ENCODE measurements around the gene CLASRP. TPM values are rescaled to one million over a fixed set of nuclear protein-coding genes. Genes with fewer than 3 reads are reported as not detected.

The CLASRP gene
- total RNA-seq, 1 experiment from 2014 or later, result 38.9 TPM

DNA sequence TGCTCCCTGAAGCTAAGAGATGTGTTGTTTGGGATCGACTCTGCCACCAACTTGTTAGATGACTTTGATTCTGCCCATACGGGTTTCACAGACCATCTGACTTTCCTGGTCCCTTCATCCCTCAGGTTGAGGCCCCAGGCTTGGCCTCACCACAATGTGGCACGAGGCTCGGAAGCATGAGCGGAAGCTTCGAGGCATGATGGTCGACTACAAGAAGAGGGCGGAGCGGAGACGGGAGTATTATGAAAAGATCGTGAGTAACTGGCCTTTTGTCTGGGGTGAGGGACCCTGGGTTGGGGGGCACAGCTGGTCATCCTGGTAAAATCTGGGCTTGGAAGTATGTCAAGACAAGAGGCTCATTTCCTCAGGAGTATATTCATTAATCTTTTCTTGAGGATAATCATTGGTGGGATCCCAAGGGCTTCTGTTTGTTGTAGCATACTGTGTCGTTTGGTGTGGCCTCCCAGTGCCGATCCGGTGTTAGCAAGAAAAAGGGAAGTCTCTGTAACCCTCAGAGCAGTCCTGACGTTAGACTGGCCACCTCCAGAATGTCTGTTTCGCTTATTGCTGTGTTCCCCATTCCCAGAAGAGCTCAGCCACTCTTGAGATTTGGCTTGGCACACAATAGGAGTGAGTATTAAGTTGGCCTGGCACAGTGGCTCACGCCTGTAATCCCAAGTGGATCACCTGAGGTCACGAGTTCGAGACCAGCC is 1.4 kb downstream of the CLASRP start:
- Histone ChIP-seq H3K9ac (ENCODE audit: low read length) (peak overlapping the region; percentile 96; the same call in 1 of the 2 replicates), H4K20me1 (ENCODE audit: low read length) (peaks cover 13% of the 10 kb centered on the region), H3F3A (ENCODE audit: low read length, unreplicated experiment) (no peaks in the 10 kb centered on the region), H3K9me3 (ENCODE audit: low read length) (no peaks in the 10 kb centered on the region), H2AFZ (ENCODE audit: low read length) (no peak overlapping the region), H3K36me3 (ENCODE audit: low read depth, low read length) (peaks cover 9% of the 10 kb centered on the region), H3K79me2 (ENCODE audit: low read length) (peaks cover 52% of the 10 kb centered on the region), H3K4me2 (ENCODE audit: low read length) (peak overlapping the region; percentile 95), H3K9me2 (replicated peaks; ENCODE audit: low read length) (no peaks in the 10 kb centered on the region), H3K4me3 (ENCODE audit: low read length) (peak overlapping the region; percentile 94), H3K27ac (ENCODE audit: low read length) (no peak overlapping the region), H3K27me3 (ENCODE audit: low read length) (no peaks in the 10 kb centered on the region), H3K4me1 (ENCODE audit: insufficient read depth, low read length) (peaks cover 9% of the 10 kb centered on the region)
- intact Hi-C loops (cut with micrococcal nuclease), result no loop called here
- TSS peak; percentile 47 for BruUV-seq (replicated peaks)
- ATAC-seq, result no peak
- DNase-seq, result no peak
- CTCF ChIA-PET, result interaction anchor here (0.7 kb wide), 1 partner anchor 20 kb away, joined by 3 read pairs; no protein-coding TSS in a partner anchor
- POLR2A ChIA-PET (ENCODE audit: unreplicated experiment), result no interaction called here
- TF ChIP-seq EZH2phosphoT487 (IDR thresholded peaks at IDR 0.05; ENCODE audit: borderline replicate concordance, low read length) (no peak), EZH2 (IDR thresholded peaks at IDR 0.05; ENCODE audit: low read length, unreplicated experiment) (no peak)
- TF ChIP-seq, protein P1, sequence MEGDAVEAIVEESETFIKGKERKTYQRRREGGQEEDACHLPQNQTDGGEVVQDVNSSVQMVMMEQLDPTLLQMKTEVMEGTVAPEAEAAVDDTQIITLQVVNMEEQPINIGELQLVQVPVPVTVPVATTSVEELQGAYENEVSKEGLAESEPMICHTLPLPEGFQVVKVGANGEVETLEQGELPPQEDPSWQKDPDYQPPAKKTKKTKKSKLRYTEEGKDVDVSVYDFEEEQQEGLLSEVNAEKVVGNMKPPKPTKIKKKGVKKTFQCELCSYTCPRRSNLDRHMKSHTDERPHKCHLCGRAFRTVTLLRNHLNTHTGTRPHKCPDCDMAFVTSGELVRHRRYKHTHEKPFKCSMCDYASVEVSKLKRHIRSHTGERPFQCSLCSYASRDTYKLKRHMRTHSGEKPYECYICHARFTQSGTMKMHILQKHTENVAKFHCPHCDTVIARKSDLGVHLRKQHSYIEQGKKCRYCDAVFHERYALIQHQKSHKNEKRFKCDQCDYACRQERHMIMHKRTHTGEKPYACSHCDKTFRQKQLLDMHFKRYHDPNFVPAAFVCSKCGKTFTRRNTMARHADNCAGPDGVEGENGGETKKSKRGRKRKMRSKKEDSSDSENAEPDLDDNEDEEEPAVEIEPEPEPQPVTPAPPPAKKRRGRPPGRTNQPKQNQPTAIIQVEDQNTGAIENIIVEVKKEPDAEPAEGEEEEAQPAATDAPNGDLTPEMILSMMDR (conservative IDR thresholded peaks at IDR 0.05; ENCODE audit: low read depth, low read length), result no peak

DNA sequence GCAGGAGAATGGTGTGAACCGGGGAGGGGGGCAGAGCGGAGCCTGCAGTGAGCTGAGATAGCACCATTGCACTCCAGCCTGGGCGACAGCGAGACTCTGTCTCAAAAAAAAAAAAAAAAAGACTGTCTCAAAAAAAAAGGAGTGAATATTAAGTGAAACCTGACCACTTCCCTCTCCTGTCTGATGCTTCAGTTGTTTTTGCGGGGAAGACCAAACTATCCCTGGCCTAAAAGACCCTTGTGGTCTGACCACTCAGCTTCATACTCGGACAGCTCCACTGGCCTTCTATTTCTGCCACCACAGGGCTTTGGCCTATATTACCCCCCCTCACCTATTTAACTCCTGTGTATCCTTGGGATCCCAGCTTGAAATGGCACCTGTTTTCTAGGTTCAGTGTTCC is 2.3 kb downstream of the CLASRP start:
- POLR2A ChIA-PET (ENCODE audit: unreplicated experiment), result no interaction called here

More for the DNA sequence above, 2.3 kb downstream of the CLASRP start:
- H3F3A ChIP-seq (ENCODE audit: low read length, unreplicated experiment), result no peaks in the 10 kb centered on the region
- BruUV-seq (replicated peaks), result no TSS peak
- CTCF ChIA-PET, result no interaction called here
- intact Hi-C loops (cut with micrococcal nuclease), result no loop called here
- peaks cover 61% of the 10 kb centered on the region for H3K79me2 ChIP-seq (ENCODE audit: low read length)
- no peak for DNase-seq
- H3K9me2 ChIP-seq (replicated peaks; ENCODE audit: low read length), result no peaks in the 10 kb centered on the region
- no peak overlapping the region for H3K9ac ChIP-seq (ENCODE audit: low read length)
- no peak overlapping the region for H2AFZ ChIP-seq (ENCODE audit: low read length)
- H3K9me3 ChIP-seq (ENCODE audit: low read length), result no peaks in the 10 kb centered on the region
- H3K4me1 ChIP-seq (ENCODE audit: insufficient read depth, low read length), result peaks cover 9% of the 10 kb centered on the region
- H3K4me3 ChIP-seq (ENCODE audit: low read length), result no peak overlapping the region
- peaks cover 13% of the 10 kb centered on the region for H4K20me1 ChIP-seq (ENCODE audit: low read length)
- H3K27ac ChIP-seq (ENCODE audit: low read length), result no peak overlapping the region
- no peak for ATAC-seq
- no peak for TF ChIP-seq EZH2 (IDR thresholded peaks at IDR 0.05; ENCODE audit: low read length, unreplicated experiment)
- TF ChIP-seq, protein P1 (conservative IDR thresholded peaks at IDR 0.05; ENCODE audit: low read depth, low read length), result no peak
- TF ChIP-seq EZH2phosphoT487 (IDR thresholded peaks at IDR 0.05; ENCODE audit: borderline replicate concordance, low read length), result no peak
- no peak overlapping the region for H3K4me2 ChIP-seq (ENCODE audit: low read length)
- H3K36me3 ChIP-seq (ENCODE audit: low read depth, low read length), result peaks cover 9% of the 10 kb centered on the region
- H3K27me3 ChIP-seq (ENCODE audit: low read length), result no peaks in the 10 kb centered on the region

Data from PC-3 (cell line).